Uterus (tissue), 4 donors: ENCODE data around the gene SSNA1. TPM values are rescaled to one million over a fixed set of nuclear protein-coding genes. Genes with fewer than 3 reads are reported as not detected.

Source experiments
- DNase-seq, 2 donors: peaks; one replicate each; pipeline ENCODE4 v3.0.0-alpha.2; 2019 to 2020
- H3K27ac ChIP-seq, 2 donors: fragments of 200-600 bp; sonication (generic); 1 replicate in 1 of 2; 2 replicates in 1 of 2; pipeline ENCODE4 v1.5.1; 2016 to 2018
- H3K27me3 ChIP-seq, 2 donors: fragments of 200-600 bp; sonication (generic); one replicate each; pipeline ENCODE4 v1.5.1; 2018 to 2019; ENCODE audit warnings: control low read depth in 1 of 2
- H3K36me3 ChIP-seq, 2 donors: fragments of 200-600 bp; sonication (generic); one replicate each; pipeline ENCODE4 v1.5.1; 2019; ENCODE audit warnings: control low read depth in 1 of 2
- H3K4me1 ChIP-seq, 2 donors: fragments of 200-600 bp; sonication (generic); one replicate each; pipeline ENCODE4 v1.5.1; 2018 to 2019; ENCODE audit warnings: control low read depth in 1 of 2
- H3K4me3 ChIP-seq, 2 donors: fragments of 200-600 bp; sonication (generic); 1 replicate in 1 of 2; 2 replicates in 1 of 2; pipeline ENCODE4 v1.5.1; 2018 to 2019; ENCODE audit warnings: mild to moderate bottlenecking in 1 of 2
- H3K9me3 ChIP-seq, 2 donors: fragments of 200-600 bp; sonication (generic); one replicate each; pipeline ENCODE4 v1.5.1; 2019; ENCODE audit warnings: control low read depth in 1 of 2
- CTCF ChIP-seq, 4 experiments: fragments of 200-600 bp in 2 of 4; fragments of 450-650 bp in 2 of 4; sonication (generic) in 2 of 4; IDR thresholded peaks; one replicate each; pipeline ENCODE4 v1.5.1; 2016 to 2019; ENCODE audit warnings: antibody characterized with exemption in 4 of 4, mild to moderate bottlenecking in 2 of 4, moderate library complexity in 1 of 4
- POLR2A ChIP-seq, 2 donors: fragments of 450-650 bp; IDR thresholded peaks; one replicate each; pipeline ENCODE4 v1.6.1; 2016; ENCODE audit warnings: antibody characterized with exemption in 2 of 2, mild to moderate bottlenecking in 1 of 2, moderate library complexity in 1 of 2
- intact Hi-C: fragments of 100-400 bp; cut with DNase I; formaldehyde crosslinking; loops from one replicate; pipeline ENCODE4 v1.15.1; 2023; ENCODE audit warnings: low total_unique reads
- total RNA-seq, 4 donors: library from RNA; depleted of rRNA in 3 of 4; stranded (reverse); fragments of >200 nt in 3 of 4; gene quantifications; one replicate each; pipeline versions ENCODE4 v1.1.0 to v1.2.4, GENCODE V29; 2014 to 2023
- donor health status: DM: yes; HTN: yes; CAD: no.

The SSNA1 gene
- total RNA-seq, 4 donors from 2014 or later: 17.1 to 47.1 (median 40.6) TPM

DNA sequence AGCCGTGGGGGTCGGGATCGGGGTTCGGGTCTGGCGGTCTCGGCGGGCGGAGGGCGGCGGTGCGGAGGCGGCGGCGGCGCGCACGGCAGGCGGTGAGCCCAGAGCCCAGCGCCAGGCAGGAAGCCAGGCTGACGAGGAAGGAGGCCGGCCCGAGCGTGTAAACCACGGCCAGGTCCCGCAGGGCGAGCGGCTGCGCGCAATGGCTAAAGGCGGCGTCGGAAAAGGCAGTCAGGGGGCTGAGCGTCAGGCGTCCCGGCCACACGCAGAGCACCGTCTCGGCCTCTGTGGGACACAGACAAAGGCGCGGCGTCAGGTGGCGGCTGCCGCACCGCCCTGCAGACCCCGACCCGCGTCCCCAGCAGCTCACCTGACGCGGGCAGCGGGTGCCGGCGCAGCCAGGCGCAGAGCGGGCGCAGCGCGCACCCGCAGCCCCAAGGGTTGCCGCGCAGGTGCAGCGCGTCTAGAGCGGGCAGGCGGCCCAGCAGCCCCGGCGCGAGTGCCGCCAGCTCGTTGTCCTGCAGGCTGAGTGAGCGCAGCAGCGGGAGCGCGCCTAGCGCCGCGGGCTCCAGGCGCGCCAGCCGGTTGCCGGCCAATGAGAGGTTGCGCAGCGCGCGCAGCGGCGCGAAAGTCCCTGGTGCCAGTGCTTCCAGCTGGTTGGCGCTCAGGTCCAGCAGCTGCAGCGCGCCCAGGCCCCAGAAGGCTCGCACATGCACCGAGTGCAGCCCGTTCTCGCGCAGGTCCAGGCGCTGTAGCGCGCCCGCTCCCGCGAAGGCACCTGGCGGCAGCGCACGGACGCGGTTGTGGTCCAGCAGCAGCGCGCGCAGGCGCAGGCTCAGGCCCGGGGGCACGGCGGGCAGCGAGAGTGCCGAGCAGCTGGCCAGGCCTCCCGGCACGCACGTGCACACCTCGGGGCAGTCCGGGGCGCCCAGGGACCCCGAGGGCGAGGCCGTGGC lies 19.3 kb upstream of the SSNA1 start:
- peak overlapping the region in 1 of 2 donors; percentile 11 for H3K4me3 ChIP-seq
- no peaks in the 10 kb centered on the region for H3K36me3 ChIP-seq
- no peaks in the 10 kb centered on the region for H3K9me3 ChIP-seq
- no peak overlapping the region for H3K27ac ChIP-seq
- H3K4me1 ChIP-seq: peaks cover 4 to 21% of the 10 kb centered on the region in 2 donors
- intact Hi-C loops: no loop called here
- TF ChIP-seq POLR2A (IDR thresholded peaks at IDR 0.05) (no peak), CTCF (IDR thresholded peaks at IDR 0.05) (no peak)
- H3K27me3 ChIP-seq: peaks cover 28 to 45% of the 10 kb centered on the region in 2 donors
- DNase-seq: no peak

DNA sequence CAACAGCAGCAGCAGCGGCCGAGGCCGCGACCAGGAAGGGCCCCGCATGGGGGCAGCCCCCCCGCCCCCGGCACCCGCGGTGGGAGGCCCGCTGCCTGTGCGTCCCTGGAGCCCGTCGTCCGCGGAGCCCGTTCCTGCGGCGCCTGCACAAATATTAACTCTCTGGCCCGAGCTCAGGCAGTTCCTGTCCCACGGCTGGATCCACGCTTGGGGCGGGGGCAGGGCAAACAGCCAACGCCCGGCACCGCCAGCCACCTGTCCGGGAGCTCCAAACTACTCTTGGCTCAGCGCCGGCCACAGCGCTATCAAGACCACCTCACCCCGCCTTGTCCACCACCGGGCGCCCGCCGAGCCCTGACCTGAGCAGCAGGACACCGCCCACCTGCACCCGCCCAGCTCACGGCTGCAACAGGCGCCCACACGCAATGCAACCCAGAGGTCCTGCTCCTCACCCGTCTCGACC lies 18.5 kb upstream of the SSNA1 start, which contains the start of gene LRRC26:
Gene LRRC26 (minus strand): TSS at position 156 of the 463 bp plus-strand sequence. CDS start 108 bp downstream, at position 48.
- Histone ChIP-seq H3K27ac (no peak within 1 kb of the TSS), H3K36me3 (no peaks in the 10 kb centered on the region), H3K4me1 (peaks cover 4 to 21% of the 10 kb centered on the region in 2 donors), H3K9me3 (no peaks in the 10 kb centered on the region), H3K4me3 (peak within 1 kb of the TSS in 1 of 2 donors; percentile 11), H3K27me3 (peaks cover 28 to 38% of the 10 kb centered on the region in 2 donors)
- intact Hi-C loops: no loop called here
- no peak for DNase-seq
- TF ChIP-seq CTCF (IDR thresholded peaks at IDR 0.05) (no peak), POLR2A (IDR thresholded peaks at IDR 0.05) (no peak)

DNA sequence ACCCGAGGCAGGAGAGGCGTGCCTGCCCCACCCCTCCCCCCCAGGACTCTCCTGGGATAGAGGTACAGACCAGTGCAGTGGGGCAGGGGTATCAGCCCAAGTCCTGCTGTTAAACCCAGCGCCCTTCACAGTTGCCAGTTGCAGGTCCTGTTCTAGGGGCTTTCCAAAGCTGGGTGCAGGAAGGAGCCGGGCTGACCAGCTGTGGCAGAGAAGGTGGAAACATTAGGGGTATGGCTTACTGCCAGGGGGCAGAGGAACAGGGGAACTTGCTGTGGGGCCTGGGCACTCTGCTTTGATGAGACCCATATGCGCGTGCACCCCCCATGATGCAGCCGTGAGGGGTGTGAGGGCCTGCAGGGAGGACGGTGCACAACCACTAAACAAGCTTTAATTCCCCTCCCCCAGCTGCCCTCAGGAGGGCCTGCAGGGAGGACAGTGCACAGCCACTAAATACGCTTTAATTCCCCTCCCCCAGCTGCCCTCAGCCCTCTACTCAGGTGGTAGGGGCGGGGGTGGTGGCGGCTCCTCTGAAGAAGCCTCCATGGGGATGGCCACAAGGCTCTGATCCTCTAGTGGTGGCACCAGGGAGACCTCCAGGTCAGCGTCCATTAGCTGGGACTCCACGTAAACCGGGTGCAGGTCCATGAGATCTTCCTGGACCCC lies 17.9 kb upstream of the SSNA1 start:
- Histone ChIP-seq H3K27ac (no peak overlapping the region), H3K4me1 (peaks cover 4 to 21% of the 10 kb centered on the region in 2 donors), H3K4me3 (no peak overlapping the region), H3K36me3 (no peaks in the 10 kb centered on the region), H3K9me3 (no peaks in the 10 kb centered on the region), H3K27me3 (peaks cover 28 to 31% of the 10 kb centered on the region in 2 donors)
- intact Hi-C loops: no loop called here
- no peak for DNase-seq
- TF ChIP-seq POLR2A (IDR thresholded peaks at IDR 0.05) (no peak), CTCF (IDR thresholded peaks at IDR 0.05) (no peak)

DNA sequence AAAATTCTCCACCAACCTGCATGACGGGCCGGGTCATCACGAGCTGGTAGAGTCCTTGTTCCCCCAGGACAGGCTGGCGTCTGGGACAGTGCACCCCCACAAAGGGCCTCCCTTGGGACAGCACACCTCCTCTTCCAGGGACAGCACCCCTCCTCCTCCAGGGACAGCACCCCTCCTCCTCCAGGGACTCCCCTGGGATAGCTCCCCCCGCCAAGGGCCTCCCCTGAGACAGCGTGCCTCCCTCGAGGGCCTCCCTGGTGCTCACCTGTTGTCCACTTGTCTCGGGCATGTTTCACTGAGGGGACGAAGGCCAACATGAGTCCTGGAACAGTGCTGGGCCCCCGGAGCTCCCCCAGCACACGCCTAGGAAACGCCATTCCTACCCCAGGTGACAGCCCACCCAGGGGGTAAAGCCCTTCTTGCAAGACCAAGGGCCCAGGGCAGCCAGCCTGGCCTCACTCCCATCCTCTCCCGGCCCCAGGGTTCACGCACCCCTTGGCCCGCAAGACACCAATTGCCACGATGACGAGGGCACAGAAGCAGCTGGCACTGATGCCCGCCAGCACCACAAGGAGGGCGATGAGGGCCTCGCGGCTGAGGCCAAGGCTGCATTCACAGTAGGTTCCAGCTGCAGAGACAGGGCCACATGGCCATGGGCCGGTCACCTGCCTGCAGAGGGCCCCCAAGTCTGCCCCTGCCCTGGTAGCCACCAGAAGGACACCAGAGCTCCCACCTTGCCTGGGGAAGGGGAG lies 17.2 kb upstream of the SSNA1 start:
- Histone ChIP-seq H3K27ac (no peak overlapping the region), H3K4me3 (no peak overlapping the region), H3K36me3 (no peaks in the 10 kb centered on the region), H3K4me1 (peaks cover 4 to 21% of the 10 kb centered on the region in 2 donors), H3K9me3 (no peaks in the 10 kb centered on the region), H3K27me3 (peaks cover 24 to 28% of the 10 kb centered on the region in 2 donors)
- no peak for DNase-seq
- intact Hi-C loops: no loop called here
- no peak for TF ChIP-seq CTCF (IDR thresholded peaks at IDR 0.05)
- TF ChIP-seq POLR2A (IDR thresholded peaks at IDR 0.05): no peak
